ENCODE measurements around the gene AMIGO1. TPM values are rescaled to one million over a fixed set of nuclear protein-coding genes. Genes with fewer than 3 reads are reported as not detected.

AMIGO1 gene
- total and polyA plus RNA-seq, 10 of the 15 experiments (the other 5 are each of a cell fraction or from before 2014, with no cell fraction given) = 0.02 to 0.28 (median 0.08) TPM; not detected in 1

DNA sequence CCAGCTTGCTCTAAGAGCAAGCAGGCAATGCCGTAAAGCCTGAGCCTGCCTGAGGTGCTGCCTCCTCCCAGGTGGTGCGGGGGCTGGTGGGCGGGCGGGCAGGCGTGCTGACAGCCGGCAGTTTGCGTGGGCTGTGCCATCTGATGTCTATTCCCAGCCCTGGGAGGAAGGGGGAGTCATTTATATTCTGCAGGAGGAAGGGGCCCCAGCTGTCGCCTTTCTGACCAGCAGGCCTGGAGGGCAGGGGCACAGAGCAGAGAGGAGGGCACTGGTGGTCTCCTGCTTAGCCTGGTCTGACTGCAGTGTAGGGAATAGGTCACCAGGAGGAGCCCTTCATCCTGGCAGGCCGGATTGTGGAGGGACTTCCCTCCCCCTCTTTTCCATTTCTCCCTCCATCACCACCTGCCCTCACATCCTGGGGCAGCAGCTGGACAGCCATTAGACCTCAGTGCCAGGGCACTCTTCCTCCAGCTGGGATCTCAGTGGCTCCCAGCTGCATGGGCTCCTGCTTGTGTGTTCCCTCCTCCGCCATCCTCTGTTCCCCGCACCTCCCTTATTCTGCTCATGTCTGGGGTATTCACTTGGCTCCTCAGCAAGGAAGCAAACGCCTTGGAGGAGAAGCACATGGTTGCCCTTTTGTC lies 11.2 kb downstream of the AMIGO1 start (continued):
- no peak for TF ChIP-seq MEF2B (IDR thresholded peaks at IDR 0.05; ENCODE audit: partially characterized antibody, poor library complexity, severe bottlenecking)
- TF ChIP-seq NR2C1 (IDR thresholded peaks at IDR 0.05) = no peak
- no peak for TF ChIP-seq KLF5 (IDR thresholded peaks at IDR 0.05; ENCODE audit: partially characterized antibody)
- TF ChIP-seq MYB (IDR thresholded peaks at IDR 0.05; ENCODE audit: borderline replicate concordance, low read depth, low read length) = no peak
- no peak for TF ChIP-seq SIN3A (IDR thresholded peaks at IDR 0.05; ENCODE audit: low read depth, low read length)
- no peak for TF ChIP-seq USF2 (IDR thresholded peaks at IDR 0.05; ENCODE audit: borderline replicate concordance, low read depth, low read length)
- TF ChIP-seq SMARCA5 (IDR thresholded peaks at IDR 0.05) = no peak
- no peak for TF ChIP-seq POLR2AphosphoS5 (IDR thresholded peaks at IDR 0.05; ENCODE audit: low read length)
- TF ChIP-seq SKIL (IDR thresholded peaks at IDR 0.05; ENCODE audit: low read depth, poor library complexity, severe bottlenecking) = no peak
- TF ChIP-seq LARP7 (IDR thresholded peaks at IDR 0.05) = no peak
- TF ChIP-seq WRNIP1 (IDR thresholded peaks at IDR 0.05; ENCODE audit: borderline replicate concordance, low read depth, low read length) = no peak
- peak; percentile 42; the same call in 1 of the 2 replicates for TF ChIP-seq RAD21 (IDR thresholded peaks at IDR 0.05; ENCODE audit: insufficient read depth, low read depth, low read length)
- TF ChIP-seq TAF1 (IDR thresholded peaks at IDR 0.05; ENCODE audit: borderline replicate concordance, low read depth, low read length) = no peak
- no peak for TF ChIP-seq RBBP5 (conservative IDR thresholded peaks at IDR 0.05)
- no peak for TF ChIP-seq ZSCAN29 (IDR thresholded peaks at IDR 0.05)
- TF ChIP-seq CHD2 (IDR thresholded peaks at IDR 0.05; ENCODE audit: borderline replicate concordance, low read depth, low read length) = no peak
- no peak for TF ChIP-seq CEBPB (IDR thresholded peaks at IDR 0.05; ENCODE audit: borderline replicate concordance in 1 of 2, low read depth in 2 of 2, low read length in 2 of 2)
- TF ChIP-seq BMI1 (IDR thresholded peaks at IDR 0.05; ENCODE audit: borderline replicate concordance) = no peak
